ENCODE measurements around the gene SDHAF2.

DNA sequence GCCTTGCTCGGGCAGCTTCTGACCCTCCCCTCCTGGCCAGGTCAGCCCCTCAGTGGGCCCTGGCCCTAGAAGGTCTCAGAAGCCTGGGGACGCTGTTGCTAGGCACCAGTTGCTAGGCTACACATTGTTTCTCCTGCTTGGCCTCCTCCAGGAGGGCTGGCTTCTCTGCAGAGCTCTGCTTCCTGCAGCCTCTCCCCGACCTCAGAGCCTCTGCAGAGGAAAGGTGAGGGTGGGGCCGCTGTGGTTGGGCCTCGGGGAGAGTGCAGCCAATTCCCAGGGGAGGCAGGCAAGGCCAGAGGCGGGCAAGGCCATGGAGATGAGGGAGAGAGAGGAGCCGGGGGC lies 51.0 kb downstream of the SDHAF2 start:
- TF ChIP-seq, protein P1, sequence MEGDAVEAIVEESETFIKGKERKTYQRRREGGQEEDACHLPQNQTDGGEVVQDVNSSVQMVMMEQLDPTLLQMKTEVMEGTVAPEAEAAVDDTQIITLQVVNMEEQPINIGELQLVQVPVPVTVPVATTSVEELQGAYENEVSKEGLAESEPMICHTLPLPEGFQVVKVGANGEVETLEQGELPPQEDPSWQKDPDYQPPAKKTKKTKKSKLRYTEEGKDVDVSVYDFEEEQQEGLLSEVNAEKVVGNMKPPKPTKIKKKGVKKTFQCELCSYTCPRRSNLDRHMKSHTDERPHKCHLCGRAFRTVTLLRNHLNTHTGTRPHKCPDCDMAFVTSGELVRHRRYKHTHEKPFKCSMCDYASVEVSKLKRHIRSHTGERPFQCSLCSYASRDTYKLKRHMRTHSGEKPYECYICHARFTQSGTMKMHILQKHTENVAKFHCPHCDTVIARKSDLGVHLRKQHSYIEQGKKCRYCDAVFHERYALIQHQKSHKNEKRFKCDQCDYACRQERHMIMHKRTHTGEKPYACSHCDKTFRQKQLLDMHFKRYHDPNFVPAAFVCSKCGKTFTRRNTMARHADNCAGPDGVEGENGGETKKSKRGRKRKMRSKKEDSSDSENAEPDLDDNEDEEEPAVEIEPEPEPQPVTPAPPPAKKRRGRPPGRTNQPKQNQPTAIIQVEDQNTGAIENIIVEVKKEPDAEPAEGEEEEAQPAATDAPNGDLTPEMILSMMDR (IDR thresholded peaks at IDR 0.05) = no peak
- no peak for TF ChIP-seq EP300 (IDR thresholded peaks at IDR 0.05)
- no peak for TF ChIP-seq POLR2AphosphoS5 (IDR thresholded peaks at IDR 0.05)
- TF ChIP-seq POLR2A (IDR thresholded peaks at IDR 0.05; ENCODE audit: low read depth) = no peak
